PC-9 (cell line): ENCODE results near the gene FA2H. TPM values are rescaled to one million over a fixed set of nuclear protein-coding genes. Genes with fewer than 3 reads are reported as not detected.

ENCODE experiments used
- BruUV-seq: library from RNA; stranded (reverse); fragments of 400-500 nt; replicated peaks from 2 replicates; lab custom pipeline; 2021; lab: Mats Ljungman, UMichigan
- CTCF ChIA-PET: fragments of 300-600 bp; sonication (Branson Sonifier 250); formaldehyde crosslinking; loops from one replicate; lab custom pipeline; 2022; ENCODE audit warnings: antibody characterized with exemption; lab: Charles Lee
- POLR2A ChIA-PET: fragments of 300-600 bp; sonication (Branson Sonifier 250); formaldehyde crosslinking; loops from one replicate; lab custom pipeline; 2022; ENCODE audit warnings: antibody characterized with exemption; ENCODE audit not compliant: unreplicated experiment; lab: Charles Lee
- DNase-seq, 2 experiments: peaks; one replicate each; pipeline versions ENCODE4 v3.0.0 to v3.0.0-alpha.2; 2015 to 2022; ENCODE audit warnings: mixed read lengths in 1 of 2
- H2AFZ ChIP-seq: fragments of 200-600 bp; sonication (generic); 2 replicates; pipeline ENCODE4 v1.8.1; 2017; ENCODE audit warnings: antibody characterized with exemption
- H3F3A ChIP-seq: fragments of 200-600 bp; sonication (generic); 2 replicates; pipeline ENCODE4 v1.8.1; 2017; ENCODE audit warnings: antibody characterized with exemption, mild to moderate bottlenecking, low read depth; ENCODE audit not compliant: insufficient read depth
- H3K27ac ChIP-seq: fragments of 200-600 bp; sonication (generic); 2 replicates; pipeline ENCODE4 v1.6.1; 2016; ENCODE audit warnings: mixed run types
- H3K27me3 ChIP-seq: fragments of 200-600 bp; sonication (generic); 2 replicates; pipeline ENCODE4 v1.6.1; 2016; ENCODE audit warnings: low read depth, mixed run types; ENCODE audit not compliant: insufficient read depth
- H3K36me3 ChIP-seq: fragments of 200-600 bp; sonication (generic); 2 replicates; pipeline ENCODE4 v1.6.1; 2016; ENCODE audit warnings: low read depth, mixed run types
- H3K4me1 ChIP-seq: fragments of 200-600 bp; sonication (generic); replicated peaks from 2 replicates; pipeline ENCODE4 v1.6.1; 2016; ENCODE audit warnings: mixed run types; ENCODE audit not compliant: insufficient read depth
- H3K4me2 ChIP-seq: fragments of 200-600 bp; sonication (generic); 2 replicates; pipeline ENCODE4 v1.6.1; 2017; ENCODE audit warnings: mixed run types
- H3K4me3 ChIP-seq: fragments of 200-600 bp; sonication (generic); 2 replicates; pipeline ENCODE4 v1.6.1; 2016; ENCODE audit warnings: mixed run types
- H3K79me2 ChIP-seq: fragments of 200-600 bp; sonication (generic); 2 replicates; pipeline ENCODE4 v1.6.1; 2017; ENCODE audit warnings: low read depth, mixed run types
- H3K9me2 ChIP-seq: fragments of 200-600 bp; sonication (generic); 2 replicates; pipeline ENCODE4 v1.8.1; 2017; ENCODE audit warnings: mild to moderate bottlenecking; ENCODE audit not compliant: insufficient read depth
- H3K9me3 ChIP-seq: fragments of 200-600 bp; sonication (generic); 2 replicates; pipeline ENCODE4 v1.8.1; 2016; ENCODE audit warnings: low read depth; ENCODE audit not compliant: insufficient read depth
- H4K20me1 ChIP-seq: fragments of 200-600 bp; sonication (generic); 2 replicates; pipeline ENCODE4 v1.8.1; 2017; ENCODE audit not compliant: insufficient read depth
- CTCF ChIP-seq: fragments of 200-600 bp; sonication (generic); conservative IDR thresholded peaks from 2 replicates; pipeline ENCODE4 v1.6.1; 2017; ENCODE audit warnings: mixed run types, antibody characterized with exemption, mild to moderate bottlenecking, moderate library complexity
- EZH2 ChIP-seq: fragments of 200-600 bp; sonication (generic); IDR thresholded peaks from 2 replicates; pipeline ENCODE4 v1.8.0; 2017; ENCODE audit warnings: antibody characterized with exemption, low read depth
- intact Hi-C: fragments of 100-400 bp; cut with micrococcal nuclease; formaldehyde crosslinking; loops from one replicate; pipeline ENCODE4 v1.10.0; 2022; ENCODE audit not compliant: unreplicated experiment
- total RNA-seq: library from RNA; stranded (reverse); gene quantifications from 2 replicates; pipeline ENCODE4 v1.2.3, GENCODE V29; 2021

FA2H gene
- total RNA-seq, 1 experiment from 2014 or later = 3.5 TPM

GRCh38 chr16:74795104-74795503 is 20.5 kb upstream of the FA2H start:
- Histone ChIP-seq H3K79me2 (no peaks in the 10 kb centered on the region), H3K4me2 (no peak overlapping the region), H3K27ac (no peak overlapping the region), H3K9me3 (peaks cover 7% of the 10 kb centered on the region; the same call in 1 of the 2 replicates), H4K20me1 (no peaks in the 10 kb centered on the region), H3K36me3 (no peaks in the 10 kb centered on the region), H3K9me2 (no peaks in the 10 kb centered on the region), H3F3A (no peaks in the 10 kb centered on the region), H3K27me3 (0 out of 2 replicates have a peak, but pooled peaks cover 7% of the 10 kb centered on the region), H2AFZ (no peak overlapping the region), H3K4me3 (no peak overlapping the region), H3K4me1 (0 out of 2 replicates have a peak, but pooled peaks cover 4% of the 10 kb centered on the region)
- ChIA-PET CTCF (interaction anchor here (0.6 kb wide), 1 partner anchor 20 kb away, joined by 3 read pairs; the partner anchor contains the start of gene FA2H), POLR2A (no interaction called here)
- BruUV-seq = no TSS peak
- DNase-seq = no peak
- TF ChIP-seq EZH2 (no peak), CTCF (no peak)
- intact Hi-C loops = no loop called here

GRCh38 chr16:74794668-74795067 is 20.0 kb upstream of the FA2H start:
- no peaks in the 10 kb centered on the region for H3F3A ChIP-seq
- DNase-seq = no peak
- intact Hi-C loops = no loop called here
- H3K79me2 ChIP-seq = no peaks in the 10 kb centered on the region
- BruUV-seq = no TSS peak
- H2AFZ ChIP-seq = no peak overlapping the region
- 0 out of 2 replicates have a peak, but pooled peaks cover 4% of the 10 kb centered on the region for H3K4me1 ChIP-seq
- H3K9me2 ChIP-seq = no peaks in the 10 kb centered on the region
- H3K36me3 ChIP-seq = no peaks in the 10 kb centered on the region
- TF ChIP-seq EZH2 (no peak), CTCF (no peak)
- H3K4me2 ChIP-seq = no peak overlapping the region
- ChIA-PET POLR2A (no interaction called here), CTCF (interaction anchor here (0.6 kb wide), 1 partner anchor 20 kb away, joined by 3 read pairs; the partner anchor contains the start of gene FA2H)
- H3K27me3 ChIP-seq = 0 out of 2 replicates have a peak, but pooled peaks cover 7% of the 10 kb centered on the region
- H4K20me1 ChIP-seq = no peaks in the 10 kb centered on the region
- peaks cover 7% of the 10 kb centered on the region; the same call in 1 of the 2 replicates for H3K9me3 ChIP-seq
- no peak overlapping the region for H3K27ac ChIP-seq
- no peak overlapping the region for H3K4me3 ChIP-seq

GRCh38 chr16:74793571-74793970 is 19.0 kb upstream of the FA2H start:
- Histone ChIP-seq H3K36me3 (no peaks in the 10 kb centered on the region), H3K27ac (no peak overlapping the region), H3K27me3 (0 out of 2 replicates have a peak, but pooled peaks cover 7% of the 10 kb centered on the region), H2AFZ (no peak overlapping the region), H3K9me3 (peaks cover 7% of the 10 kb centered on the region; the same call in 1 of the 2 replicates), H3K4me3 (no peak overlapping the region), H3K9me2 (no peaks in the 10 kb centered on the region), H4K20me1 (no peaks in the 10 kb centered on the region), H3K79me2 (no peaks in the 10 kb centered on the region), H3K4me1 (0 out of 2 replicates have a peak, but pooled peaks cover 4% of the 10 kb centered on the region), H3F3A (no peaks in the 10 kb centered on the region), H3K4me2 (no peak overlapping the region)
- POLR2A ChIA-PET = no interaction called here
- CTCF ChIA-PET = no interaction called here
- no peak for DNase-seq
- intact Hi-C loops = no loop called here
- BruUV-seq = no TSS peak
- TF ChIP-seq CTCF (no peak), EZH2 (no peak)
